HS-5 (cell line): Measurements from ENCODE around the gene TRABD.

Experiments used
- DNase-seq: peaks from one replicate; pipeline ENCODE4 v3.0.0-alpha.2; 2012; ENCODE audit warnings: low read depth

TRABD gene

GRCh38 chr22:50189184-50189848, 3.6 kb downstream of the TRABD start:
- DNase-seq, result no peak

DNA sequence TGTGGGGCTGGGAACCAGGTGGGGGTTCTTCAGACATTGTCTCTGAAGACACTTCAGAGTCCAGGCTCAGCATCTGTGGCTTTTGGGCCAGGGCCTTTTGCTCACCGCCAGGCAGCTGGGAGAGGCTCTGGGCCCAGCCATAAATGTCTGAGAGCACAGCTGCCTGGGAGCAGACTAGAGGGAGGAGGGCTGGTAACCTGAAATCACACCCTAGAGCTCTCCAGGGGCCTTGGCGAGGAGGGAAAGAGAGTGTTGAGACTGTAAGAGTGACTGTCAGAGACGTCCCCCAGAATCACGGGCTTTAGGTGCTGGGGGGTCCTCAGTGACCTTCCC, 4.1 kb downstream of the TRABD start:
- no peak for DNase-seq

DNA sequence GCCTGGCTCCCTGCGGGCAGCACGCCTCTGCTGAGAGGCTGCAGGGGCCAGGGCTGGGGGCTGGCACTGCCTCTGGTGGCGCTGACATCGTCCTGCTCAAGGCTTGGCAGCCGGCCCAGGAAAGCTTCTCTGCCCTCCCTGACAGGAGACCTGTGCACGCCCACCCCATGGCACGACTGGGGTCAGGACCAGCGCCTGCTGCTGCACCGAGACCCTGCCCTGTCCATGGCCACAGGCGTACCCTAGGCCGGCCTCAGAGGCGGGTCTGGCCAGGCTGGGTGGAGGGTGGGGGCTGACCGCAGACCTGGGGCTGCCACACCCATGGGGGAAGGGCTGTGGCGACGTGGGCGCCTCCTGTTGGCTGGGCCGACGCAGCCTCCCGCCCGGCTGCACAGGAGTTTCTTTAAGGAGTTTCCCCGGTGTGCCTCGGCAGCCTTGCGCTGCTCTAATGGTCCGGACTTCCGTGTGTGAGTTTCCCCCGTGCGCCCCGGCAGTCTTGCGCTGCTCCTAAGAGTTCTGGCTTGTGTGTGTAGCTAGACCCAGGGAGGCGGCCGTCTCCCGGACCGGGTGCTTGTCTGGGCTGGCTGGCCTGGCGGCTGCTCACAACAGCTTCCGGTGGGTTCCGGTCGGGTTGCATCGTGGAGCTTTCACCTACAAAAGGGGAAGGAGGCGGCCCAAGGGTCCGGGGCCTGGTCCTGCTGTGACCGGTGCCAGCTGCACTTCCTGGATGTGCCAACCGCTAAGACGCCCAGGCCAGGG, 4.6 kb downstream of the TRABD start:
- DNase-seq, result no peak

- DNase-seq, result no peak
Measured at GRCh38 chr22:50190941-50191741, 5.4 kb downstream of the TRABD start.

DNA sequence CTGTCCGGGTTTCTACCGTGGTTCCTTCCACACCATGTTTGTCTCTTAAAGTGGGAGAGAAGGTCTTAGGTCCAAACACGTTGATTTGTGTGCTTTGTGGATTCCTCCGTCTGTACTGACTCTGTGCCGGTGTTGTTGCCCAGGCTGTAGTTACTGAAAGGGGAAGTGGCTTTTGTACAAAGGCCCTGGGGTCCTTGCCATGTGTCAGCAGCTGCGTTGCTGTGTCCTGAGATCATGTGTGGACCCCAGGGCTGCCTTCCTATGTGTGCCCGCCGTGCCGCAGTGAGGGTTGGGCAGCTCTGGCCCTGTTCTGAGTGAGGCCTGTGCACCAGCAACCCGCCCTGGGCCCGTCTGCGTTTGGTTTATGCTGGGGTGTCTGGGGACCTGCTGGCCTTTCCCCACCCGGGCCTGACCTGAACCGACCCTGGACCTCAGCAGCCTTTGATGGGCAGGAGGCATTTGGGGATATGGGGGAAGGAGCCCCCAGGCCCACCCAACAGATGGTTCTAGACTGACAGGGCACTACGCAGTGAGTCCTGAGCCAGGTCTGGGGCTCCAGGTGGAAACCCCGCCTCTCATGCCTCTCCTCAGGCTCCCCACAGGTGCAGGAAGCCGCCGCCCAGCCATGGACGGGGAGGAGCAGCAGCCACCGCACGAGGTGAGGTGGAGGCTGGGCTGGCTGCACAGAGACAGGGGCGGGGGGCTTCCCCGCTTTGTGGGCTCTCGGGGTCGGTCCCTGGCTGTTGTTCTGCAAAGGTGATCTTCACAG, 6.9 kb downstream of the TRABD start:
- no peak for DNase-seq

DNA sequence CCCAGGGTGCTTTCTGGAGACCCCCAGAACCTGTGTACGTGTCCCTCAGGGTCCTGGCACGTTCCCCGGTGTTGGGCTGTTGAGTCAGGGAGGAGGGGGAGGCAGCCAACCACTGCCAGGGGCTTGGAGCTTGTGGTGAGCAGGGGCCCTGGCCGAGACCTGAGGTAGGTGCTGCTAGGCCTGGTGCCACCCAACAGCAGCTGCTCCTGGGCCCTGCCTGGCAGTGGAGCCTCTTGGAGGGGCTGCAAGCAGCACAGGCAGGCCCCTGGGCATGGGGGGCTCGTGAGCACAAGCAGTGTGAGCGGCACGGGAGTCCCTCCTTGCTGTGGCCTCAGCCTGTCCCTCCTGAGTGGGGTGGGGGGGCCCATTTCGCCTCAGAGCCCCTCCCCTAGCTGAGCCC, 7.9 kb downstream of the TRABD start:
- DNase-seq, result no peak

DNA sequence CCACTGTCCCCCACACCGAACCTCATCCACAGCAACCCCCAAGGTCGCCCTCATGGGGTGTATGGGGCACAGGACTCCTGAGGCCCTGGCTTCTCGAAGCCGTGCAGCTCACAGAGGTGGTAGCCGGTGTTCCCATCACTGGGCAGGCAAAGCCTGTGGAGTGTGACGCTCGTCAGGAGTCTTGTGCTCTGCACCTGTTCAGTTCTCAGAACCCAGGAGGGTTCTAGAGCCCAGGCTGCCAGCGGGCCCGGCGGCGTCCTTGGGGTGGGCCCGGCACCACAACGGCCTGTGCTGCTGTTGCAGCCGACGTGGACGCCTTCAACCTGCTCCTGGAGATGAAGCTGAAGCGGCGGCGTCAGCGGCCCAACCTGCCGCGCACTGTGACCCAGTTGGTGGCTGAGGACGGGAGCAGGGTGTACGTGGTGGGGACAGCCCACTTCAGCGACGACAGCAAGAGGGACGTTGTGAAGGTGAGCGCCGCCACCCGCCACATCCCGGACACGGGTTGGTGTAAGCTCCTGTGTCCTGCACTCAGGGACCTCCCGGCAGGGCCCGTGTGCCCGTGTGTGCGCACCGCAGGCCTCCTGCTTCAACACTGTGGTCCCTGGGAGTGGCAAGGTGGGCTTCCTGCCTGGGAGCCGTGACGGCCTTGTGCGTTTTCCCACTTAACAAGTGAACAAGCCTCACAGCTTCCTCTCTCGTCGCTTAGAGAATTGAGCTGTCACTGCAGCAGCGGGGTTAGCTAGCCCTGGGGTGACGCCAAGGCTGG, 8.5 kb downstream of the TRABD start:
- DNase-seq, result no peak

DNA sequence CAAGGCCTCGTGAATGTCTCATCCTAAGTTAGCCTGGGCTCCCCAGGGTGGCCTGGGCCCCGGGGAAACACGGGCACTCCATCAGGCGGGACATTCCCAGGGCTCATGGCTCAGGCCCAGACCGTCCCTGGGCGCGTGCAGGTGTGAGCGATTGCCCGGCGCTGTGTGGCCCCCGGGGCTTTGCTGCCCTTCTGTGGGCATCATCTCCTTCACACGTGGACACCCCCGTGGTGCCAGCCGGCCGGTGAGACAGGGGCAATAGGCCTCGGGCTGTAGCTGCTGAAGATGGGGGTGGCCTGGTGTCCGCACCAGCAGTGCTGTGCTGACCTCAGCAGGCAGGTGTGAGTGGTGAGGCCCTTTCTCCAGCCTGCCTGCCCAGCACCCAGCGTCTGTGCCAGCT, 10.5 kb downstream of the TRABD start:
- DNase-seq, result no peak

DNA sequence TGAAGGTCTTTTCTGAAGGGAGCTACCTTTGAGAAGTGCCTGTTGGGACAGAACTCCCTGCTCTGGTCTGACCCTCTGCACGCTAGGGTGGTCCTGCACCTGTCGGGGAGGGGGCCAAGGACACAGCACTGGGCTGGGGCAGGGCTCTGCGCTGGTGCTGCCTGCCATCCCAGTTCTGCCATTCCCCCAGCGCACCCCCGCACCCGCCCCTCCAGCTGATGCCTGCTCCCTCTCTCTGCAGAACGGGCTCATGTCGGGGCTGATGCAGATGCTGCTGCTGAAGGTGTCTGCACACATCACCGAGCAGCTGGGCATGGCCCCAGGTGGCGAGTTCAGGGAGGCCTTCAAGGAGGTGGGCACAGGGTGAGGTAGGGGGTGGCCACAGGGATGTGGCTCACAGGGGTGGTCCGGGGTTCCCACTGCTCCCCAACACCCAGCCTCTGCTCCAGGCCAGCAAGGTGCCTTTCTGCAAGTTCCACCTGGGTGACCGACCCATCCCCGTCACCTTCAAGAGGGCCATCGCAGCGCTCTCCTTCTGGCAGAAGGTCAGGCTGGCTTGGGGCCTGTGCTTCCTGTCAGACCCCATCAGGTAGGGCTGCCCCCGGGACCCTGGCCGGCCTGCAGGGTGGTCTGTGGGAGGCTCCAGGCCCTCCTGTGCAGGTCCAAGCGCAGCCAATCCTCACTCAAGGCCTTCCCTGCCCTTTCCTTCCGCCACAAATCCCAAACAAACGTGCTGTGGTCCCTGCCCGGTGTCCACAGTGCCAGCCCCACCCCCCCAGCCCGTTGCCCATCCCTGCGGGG, 11.5 kb downstream of the TRABD start:
- no peak for DNase-seq

DNA sequence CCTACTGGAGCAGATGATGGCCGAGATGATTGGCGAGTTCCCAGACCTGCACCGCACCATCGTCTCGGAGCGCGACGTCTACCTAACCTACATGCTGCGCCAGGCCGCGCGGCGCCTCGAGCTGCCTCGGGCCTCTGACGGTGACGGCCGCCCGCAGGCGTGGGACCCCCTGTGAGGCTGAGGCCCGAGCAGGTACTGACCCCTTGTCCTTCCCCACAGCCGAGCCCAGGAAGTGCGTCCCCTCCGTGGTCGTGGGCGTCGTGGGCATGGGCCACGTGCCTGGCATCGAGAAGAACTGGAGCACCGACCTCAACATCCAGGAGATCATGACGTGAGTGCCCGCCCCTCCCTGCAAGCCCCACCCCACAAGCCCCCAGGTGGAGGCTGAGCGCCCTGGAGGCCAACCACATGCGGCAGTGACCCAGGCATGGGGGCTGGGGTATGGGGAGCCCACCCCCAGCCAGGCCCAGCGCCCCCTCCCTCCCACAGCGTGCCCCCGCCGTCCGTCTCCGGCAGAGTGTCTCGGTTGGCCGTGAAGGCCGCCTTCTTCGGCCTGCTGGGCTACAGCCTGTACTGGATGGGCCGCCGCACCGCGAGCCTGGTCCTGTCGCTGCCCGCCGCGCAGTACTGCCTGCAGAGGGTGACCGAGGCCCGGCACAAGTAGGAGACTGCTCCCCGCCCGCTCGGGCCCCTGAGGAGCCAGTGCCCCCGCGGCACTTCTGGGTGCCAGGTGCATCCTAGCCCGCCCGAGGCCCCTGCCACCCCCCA, 12.3 kb downstream of the TRABD start:
- no peak for DNase-seq

GRCh38 chr22:50198624-50199017, 12.9 kb downstream of the TRABD start:
- DNase-seq, result no peak

GRCh38 chr22:50199251-50199721, 13.6 kb downstream of the TRABD start:
- no peak for DNase-seq

GRCh38 chr22:50199829-50200460, 14.2 kb downstream of the TRABD start:
- DNase-seq, result no peak

GRCh38 chr22:50200461-50201190, 14.9 kb downstream of the TRABD start, which contains the start of gene SELENOO:
SELENOO (plus strand) TSS chr22:50201011; CDS start chr22:50201037, 26 bp downstream.
- DNase-seq, result peak; percentile 51

DNA sequence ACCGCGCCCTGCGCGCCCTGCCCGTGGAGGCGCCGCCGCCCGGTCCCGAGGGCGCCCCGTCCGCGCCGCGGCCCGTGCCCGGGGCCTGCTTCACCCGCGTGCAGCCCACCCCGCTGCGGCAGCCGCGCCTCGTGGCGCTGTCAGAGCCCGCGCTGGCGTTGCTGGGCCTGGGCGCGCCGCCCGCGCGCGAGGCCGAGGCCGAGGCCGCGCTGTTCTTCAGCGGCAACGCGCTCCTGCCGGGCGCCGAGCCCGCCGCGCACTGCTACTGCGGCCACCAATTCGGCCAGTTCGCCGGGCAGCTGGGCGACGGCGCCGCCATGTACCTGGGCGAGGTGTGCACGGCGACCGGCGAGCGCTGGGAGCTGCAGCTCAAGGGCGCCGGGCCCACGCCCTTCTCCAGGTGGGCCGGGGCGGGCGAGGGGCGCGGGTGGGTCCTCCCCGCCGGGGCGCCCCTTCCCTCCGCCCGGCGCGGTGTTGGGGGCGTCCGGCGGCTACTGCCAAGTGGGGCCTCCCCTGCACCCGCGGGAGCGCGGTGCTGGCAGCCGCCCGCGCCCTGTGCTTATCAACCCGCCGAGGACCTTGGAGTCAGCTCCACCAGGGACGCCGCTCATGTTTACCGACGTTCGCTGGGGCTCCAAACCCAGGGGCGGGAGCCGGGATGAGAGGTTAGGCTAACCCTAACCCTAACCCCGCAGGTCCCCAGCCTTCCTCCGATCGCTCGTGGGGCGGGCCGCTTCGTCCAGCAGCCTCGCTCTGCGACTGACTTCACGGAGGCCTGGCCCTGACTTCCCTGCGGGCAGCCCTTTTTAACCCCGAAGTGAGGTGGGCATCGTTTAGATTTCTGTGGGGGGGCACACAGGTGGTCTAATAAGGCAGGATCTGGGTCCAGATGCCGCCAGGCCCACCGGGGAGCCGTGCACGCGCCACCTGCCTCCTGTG, 15.7 kb downstream of the TRABD start:
- DNase-seq, result no peak

- no peak for DNase-seq
Measured at GRCh38 chr22:50202130-50202666, 16.5 kb downstream of the TRABD start.

DNA sequence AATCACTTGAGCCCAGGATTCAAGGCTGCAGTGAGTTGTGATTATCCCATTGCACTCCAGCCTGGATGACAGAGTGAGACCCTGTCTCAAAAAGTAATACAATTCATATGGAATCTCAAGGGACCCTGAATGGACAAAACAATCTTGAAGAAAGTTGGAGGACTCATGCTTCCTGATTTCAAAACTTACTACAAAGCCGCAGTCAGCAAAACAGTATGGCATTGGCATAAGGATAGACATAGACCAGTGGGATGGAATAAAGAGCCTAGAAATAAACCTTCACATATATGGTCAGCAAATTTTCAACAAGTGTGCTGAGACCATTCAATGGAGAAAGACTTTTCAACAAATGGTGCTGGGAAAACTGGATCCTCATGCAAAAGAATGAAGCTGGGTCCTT, 17.6 kb downstream of the TRABD start:
- DNase-seq, result no peak
